Measurements from ENCODE around the gene ATP8A2.

DNA sequence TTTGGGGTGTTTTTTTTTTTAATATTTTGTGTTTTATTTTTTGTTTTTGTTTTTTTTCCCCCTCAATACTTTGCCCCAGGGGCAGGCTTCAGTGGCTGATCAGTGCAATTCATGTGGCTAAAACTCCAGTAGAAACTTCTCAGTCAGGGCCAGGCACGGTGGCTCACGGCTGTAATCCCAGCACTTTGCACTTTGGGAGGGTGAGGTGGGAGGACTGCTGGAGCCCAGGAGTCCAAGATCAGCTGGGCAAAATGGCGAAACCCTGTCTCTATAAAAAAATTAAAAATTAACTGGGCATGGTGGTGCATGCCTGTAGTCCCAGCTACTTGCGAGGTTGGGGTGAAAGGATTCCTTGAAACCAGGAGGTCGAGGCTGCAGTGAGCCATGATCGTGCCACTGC lies 17.4 kb upstream of the ATP8A2 start:
- TF ChIP-seq, protein P1, sequence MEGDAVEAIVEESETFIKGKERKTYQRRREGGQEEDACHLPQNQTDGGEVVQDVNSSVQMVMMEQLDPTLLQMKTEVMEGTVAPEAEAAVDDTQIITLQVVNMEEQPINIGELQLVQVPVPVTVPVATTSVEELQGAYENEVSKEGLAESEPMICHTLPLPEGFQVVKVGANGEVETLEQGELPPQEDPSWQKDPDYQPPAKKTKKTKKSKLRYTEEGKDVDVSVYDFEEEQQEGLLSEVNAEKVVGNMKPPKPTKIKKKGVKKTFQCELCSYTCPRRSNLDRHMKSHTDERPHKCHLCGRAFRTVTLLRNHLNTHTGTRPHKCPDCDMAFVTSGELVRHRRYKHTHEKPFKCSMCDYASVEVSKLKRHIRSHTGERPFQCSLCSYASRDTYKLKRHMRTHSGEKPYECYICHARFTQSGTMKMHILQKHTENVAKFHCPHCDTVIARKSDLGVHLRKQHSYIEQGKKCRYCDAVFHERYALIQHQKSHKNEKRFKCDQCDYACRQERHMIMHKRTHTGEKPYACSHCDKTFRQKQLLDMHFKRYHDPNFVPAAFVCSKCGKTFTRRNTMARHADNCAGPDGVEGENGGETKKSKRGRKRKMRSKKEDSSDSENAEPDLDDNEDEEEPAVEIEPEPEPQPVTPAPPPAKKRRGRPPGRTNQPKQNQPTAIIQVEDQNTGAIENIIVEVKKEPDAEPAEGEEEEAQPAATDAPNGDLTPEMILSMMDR (IDR thresholded peaks at IDR 0.05) = no peak
- no peak for TF ChIP-seq POLR2A (IDR thresholded peaks at IDR 0.05)

Data from heart left ventricle (tissue), 13 donors.